ENCODE data around the gene RXRA. TPM values are rescaled to one million over a fixed set of nuclear protein-coding genes. Genes with fewer than 3 reads are reported as not detected.

RXRA gene
- total RNA-seq (2014; rRNA removed; shearing (Covaris generic)), result 37.0 and 39.1 TPM in 2 replicates

- H3K4me1 ChIP-seq, result peaks cover 38% of the 10 kb centered on the region
- peak within 1 kb of the TSS; percentile 8; the same call in 1 of the 2 replicates for H3K27ac ChIP-seq
- H3K36me3 ChIP-seq, result no peaks in the 10 kb centered on the region
- H3K4me3 ChIP-seq, result peak within 1 kb of the TSS; percentile 75
- no peaks in the 10 kb centered on the region for H3K9me3 ChIP-seq (replicated peaks)
- H3K27me3 ChIP-seq, result peaks cover 17% of the 10 kb centered on the region
- peak; percentile 78 to 80 for DNase-seq
These were observed at the start of gene RXRA for GRCh38 chr9:134325813-134326723. Gene RXRA (plus strand): TSS chr9:134326455. CDS start chr9:134326632, 177 bp downstream.

- Histone ChIP-seq H3K4me1 (no peaks in the 10 kb centered on the region), H3K9me3 (replicated peaks) (no peaks in the 10 kb centered on the region), H3K36me3 (no peaks in the 10 kb centered on the region), H3K27me3 (peaks cover 18% of the 10 kb centered on the region; the same call in 1 of the 2 replicates), H3K4me3 (no peak overlapping the region), H3K27ac (no peak overlapping the region)
- no peak for DNase-seq
These were observed 48.0 kb upstream of the RXRA start for GRCh38 chr9:134278286-134278685.

- H3K36me3 ChIP-seq, result no peaks in the 10 kb centered on the region
- H3K27me3 ChIP-seq, result peaks cover 16% of the 10 kb centered on the region; the same call in 1 of the 2 replicates
- DNase-seq, result no peak
- no peak overlapping the region for H3K4me3 ChIP-seq
- H3K4me1 ChIP-seq, result no peaks in the 10 kb centered on the region
- H3K27ac ChIP-seq, result no peak overlapping the region
- H3K9me3 ChIP-seq (replicated peaks), result no peaks in the 10 kb centered on the region
These were observed 47.1 kb upstream of the RXRA start for GRCh38 chr9:134278974-134279640.

- Histone ChIP-seq H3K36me3 (no peaks in the 10 kb centered on the region), H3K27me3 (peaks cover 26% of the 10 kb centered on the region), H3K9me3 (replicated peaks) (no peaks in the 10 kb centered on the region), H3K4me1 (no peaks in the 10 kb centered on the region), H3K4me3 (no peak overlapping the region), H3K27ac (no peak overlapping the region)
- no peak for DNase-seq
These were observed 44.1 kb upstream of the RXRA start for GRCh38 chr9:134282138-134282650.

GRCh38 chr9:134283111-134283515 is 43.1 kb upstream of the RXRA start:
- no peak overlapping the region for H3K4me3 ChIP-seq
- no peak overlapping the region for H3K27ac ChIP-seq
- H3K27me3 ChIP-seq, result peaks cover 30% of the 10 kb centered on the region
- H3K9me3 ChIP-seq (replicated peaks), result no peaks in the 10 kb centered on the region
- no peak for DNase-seq
- H3K4me1 ChIP-seq, result no peaks in the 10 kb centered on the region
- no peaks in the 10 kb centered on the region for H3K36me3 ChIP-seq

- Histone ChIP-seq H3K36me3 (no peaks in the 10 kb centered on the region), H3K27me3 (peaks cover 37% of the 10 kb centered on the region), H3K4me1 (no peaks in the 10 kb centered on the region), H3K4me3 (no peak overlapping the region), H3K9me3 (replicated peaks) (no peaks in the 10 kb centered on the region), H3K27ac (no peak overlapping the region)
- DNase-seq, result no peak
These were observed 42.5 kb upstream of the RXRA start for GRCh38 chr9:134283692-134284265.

GRCh38 chr9:134284273-134284672 is 42.0 kb upstream of the RXRA start:
- Histone ChIP-seq H3K4me1 (no peaks in the 10 kb centered on the region), H3K4me3 (no peak overlapping the region), H3K27ac (no peak overlapping the region), H3K27me3 (peaks cover 42% of the 10 kb centered on the region), H3K36me3 (no peaks in the 10 kb centered on the region), H3K9me3 (replicated peaks) (no peaks in the 10 kb centered on the region)
- DNase-seq, result no peak

- Histone ChIP-seq H3K27me3 (peaks cover 42% of the 10 kb centered on the region), H3K4me1 (no peaks in the 10 kb centered on the region), H3K36me3 (no peaks in the 10 kb centered on the region), H3K4me3 (no peak overlapping the region), H3K27ac (no peak overlapping the region), H3K9me3 (replicated peaks) (no peaks in the 10 kb centered on the region)
- no peak for DNase-seq
These were observed 41.5 kb upstream of the RXRA start for GRCh38 chr9:134284741-134285140.

- Histone ChIP-seq H3K27me3 (peaks cover 42% of the 10 kb centered on the region), H3K27ac (no peak overlapping the region), H3K4me1 (no peaks in the 10 kb centered on the region), H3K36me3 (no peaks in the 10 kb centered on the region), H3K9me3 (replicated peaks) (no peaks in the 10 kb centered on the region), H3K4me3 (no peak overlapping the region)
- DNase-seq, result no peak
These were observed 40.9 kb upstream of the RXRA start for GRCh38 chr9:134285215-134285845.

- Histone ChIP-seq H3K4me3 (no peak overlapping the region), H3K27me3 (peaks cover 44% of the 10 kb centered on the region), H3K4me1 (no peaks in the 10 kb centered on the region), H3K27ac (no peak overlapping the region), H3K36me3 (no peaks in the 10 kb centered on the region), H3K9me3 (replicated peaks) (no peaks in the 10 kb centered on the region)
- DNase-seq, result no peak
These were observed 39.6 kb upstream of the RXRA start for GRCh38 chr9:134286471-134287245.

GRCh38 chr9:134287591-134288491 is 38.4 kb upstream of the RXRA start:
- no peaks in the 10 kb centered on the region for H3K4me1 ChIP-seq
- H3K4me3 ChIP-seq, result no peak overlapping the region
- no peak overlapping the region for H3K27ac ChIP-seq
- DNase-seq, result no peak
- peaks cover 42% of the 10 kb centered on the region for H3K27me3 ChIP-seq
- H3K9me3 ChIP-seq (replicated peaks), result no peaks in the 10 kb centered on the region
- no peaks in the 10 kb centered on the region for H3K36me3 ChIP-seq

- Histone ChIP-seq H3K27me3 (peaks cover 47% of the 10 kb centered on the region), H3K4me3 (no peak overlapping the region)
These were observed 37.5 kb upstream of the RXRA start for GRCh38 chr9:134288746-134289145.

GRCh38 chr9:134289241-134289875 is 36.9 kb upstream of the RXRA start:
- no peak for DNase-seq
- Histone ChIP-seq H3K4me1 (no peaks in the 10 kb centered on the region), H3K9me3 (replicated peaks) (no peaks in the 10 kb centered on the region), H3K27me3 (peaks cover 45% of the 10 kb centered on the region), H3K36me3 (no peaks in the 10 kb centered on the region), H3K27ac (no peak overlapping the region), H3K4me3 (no peak overlapping the region)

More at GRCh38 chr9:134288746-134289145, 37.5 kb upstream of the RXRA start:
- DNase-seq, result no peak
- H3K9me3 ChIP-seq (replicated peaks), result no peaks in the 10 kb centered on the region
- H3K36me3 ChIP-seq, result no peaks in the 10 kb centered on the region
- no peak overlapping the region for H3K27ac ChIP-seq
- H3K4me1 ChIP-seq, result no peaks in the 10 kb centered on the region
